PC-9 (cell line): Measurements from ENCODE around the gene CHST3. TPM values are rescaled to one million over a fixed set of nuclear protein-coding genes. Genes with fewer than 3 reads are reported as not detected.
A peak's percentile ranks its signal among the peaks of the same experiment; 100 is the strongest.

ENCODE experiments used
- BruUV-seq: library from RNA; stranded (reverse); fragments of 400-500 nt; replicated peaks from 2 replicates; lab custom pipeline; 2021; lab: Mats Ljungman, UMichigan
- CTCF ChIA-PET: fragments of 300-600 bp; sonication (Branson Sonifier 250); formaldehyde crosslinking; loops from one replicate; lab custom pipeline; 2022; ENCODE audit warnings: antibody characterized with exemption; lab: Charles Lee
- POLR2A ChIA-PET: fragments of 300-600 bp; sonication (Branson Sonifier 250); formaldehyde crosslinking; loops from one replicate; lab custom pipeline; 2022; ENCODE audit warnings: antibody characterized with exemption; ENCODE audit not compliant: unreplicated experiment; lab: Charles Lee
- DNase-seq, 2 experiments: peaks; one replicate each; pipeline versions ENCODE4 v3.0.0 to v3.0.0-alpha.2; 2015 to 2022; ENCODE audit warnings: mixed read lengths in 1 of 2
- H2AFZ ChIP-seq: fragments of 200-600 bp; sonication (generic); 2 replicates; pipeline ENCODE4 v1.8.1; 2017; ENCODE audit warnings: antibody characterized with exemption
- H3F3A ChIP-seq: fragments of 200-600 bp; sonication (generic); 2 replicates; pipeline ENCODE4 v1.8.1; 2017; ENCODE audit warnings: antibody characterized with exemption, mild to moderate bottlenecking, low read depth; ENCODE audit not compliant: insufficient read depth
- H3K27ac ChIP-seq: fragments of 200-600 bp; sonication (generic); 2 replicates; pipeline ENCODE4 v1.6.1; 2016; ENCODE audit warnings: mixed run types
- H3K27me3 ChIP-seq: fragments of 200-600 bp; sonication (generic); 2 replicates; pipeline ENCODE4 v1.6.1; 2016; ENCODE audit warnings: low read depth, mixed run types; ENCODE audit not compliant: insufficient read depth
- H3K36me3 ChIP-seq: fragments of 200-600 bp; sonication (generic); 2 replicates; pipeline ENCODE4 v1.6.1; 2016; ENCODE audit warnings: low read depth, mixed run types
- H3K4me1 ChIP-seq: fragments of 200-600 bp; sonication (generic); replicated peaks from 2 replicates; pipeline ENCODE4 v1.6.1; 2016; ENCODE audit warnings: mixed run types; ENCODE audit not compliant: insufficient read depth
- H3K4me2 ChIP-seq: fragments of 200-600 bp; sonication (generic); 2 replicates; pipeline ENCODE4 v1.6.1; 2017; ENCODE audit warnings: mixed run types
- H3K4me3 ChIP-seq: fragments of 200-600 bp; sonication (generic); 2 replicates; pipeline ENCODE4 v1.6.1; 2016; ENCODE audit warnings: mixed run types
- H3K79me2 ChIP-seq: fragments of 200-600 bp; sonication (generic); 2 replicates; pipeline ENCODE4 v1.6.1; 2017; ENCODE audit warnings: low read depth, mixed run types
- H3K9me2 ChIP-seq: fragments of 200-600 bp; sonication (generic); 2 replicates; pipeline ENCODE4 v1.8.1; 2017; ENCODE audit warnings: mild to moderate bottlenecking; ENCODE audit not compliant: insufficient read depth
- H3K9me3 ChIP-seq: fragments of 200-600 bp; sonication (generic); 2 replicates; pipeline ENCODE4 v1.8.1; 2016; ENCODE audit warnings: low read depth; ENCODE audit not compliant: insufficient read depth
- H4K20me1 ChIP-seq: fragments of 200-600 bp; sonication (generic); 2 replicates; pipeline ENCODE4 v1.8.1; 2017; ENCODE audit not compliant: insufficient read depth
- EZH2 ChIP-seq: fragments of 200-600 bp; sonication (generic); IDR thresholded peaks from 2 replicates; pipeline ENCODE4 v1.8.0; 2017; ENCODE audit warnings: antibody characterized with exemption, low read depth
- intact Hi-C: fragments of 100-400 bp; cut with micrococcal nuclease; formaldehyde crosslinking; loops from one replicate; pipeline ENCODE4 v1.10.0; 2022; ENCODE audit not compliant: unreplicated experiment
- total RNA-seq: library from RNA; stranded (reverse); gene quantifications from 2 replicates; pipeline ENCODE4 v1.2.3, GENCODE V29; 2021
- TF ChIP-seq, protein P1 (sequence below): fragments of 200-600 bp; sonication (generic); conservative IDR thresholded peaks from 2 replicates; pipeline ENCODE4 v1.6.1; 2017; ENCODE audit warnings: mixed run types, antibody characterized with exemption, mild to moderate bottlenecking, moderate library complexity

CHST3 gene
- total RNA-seq, 1 experiment from 2014 or later = 23.3 TPM

DNA sequence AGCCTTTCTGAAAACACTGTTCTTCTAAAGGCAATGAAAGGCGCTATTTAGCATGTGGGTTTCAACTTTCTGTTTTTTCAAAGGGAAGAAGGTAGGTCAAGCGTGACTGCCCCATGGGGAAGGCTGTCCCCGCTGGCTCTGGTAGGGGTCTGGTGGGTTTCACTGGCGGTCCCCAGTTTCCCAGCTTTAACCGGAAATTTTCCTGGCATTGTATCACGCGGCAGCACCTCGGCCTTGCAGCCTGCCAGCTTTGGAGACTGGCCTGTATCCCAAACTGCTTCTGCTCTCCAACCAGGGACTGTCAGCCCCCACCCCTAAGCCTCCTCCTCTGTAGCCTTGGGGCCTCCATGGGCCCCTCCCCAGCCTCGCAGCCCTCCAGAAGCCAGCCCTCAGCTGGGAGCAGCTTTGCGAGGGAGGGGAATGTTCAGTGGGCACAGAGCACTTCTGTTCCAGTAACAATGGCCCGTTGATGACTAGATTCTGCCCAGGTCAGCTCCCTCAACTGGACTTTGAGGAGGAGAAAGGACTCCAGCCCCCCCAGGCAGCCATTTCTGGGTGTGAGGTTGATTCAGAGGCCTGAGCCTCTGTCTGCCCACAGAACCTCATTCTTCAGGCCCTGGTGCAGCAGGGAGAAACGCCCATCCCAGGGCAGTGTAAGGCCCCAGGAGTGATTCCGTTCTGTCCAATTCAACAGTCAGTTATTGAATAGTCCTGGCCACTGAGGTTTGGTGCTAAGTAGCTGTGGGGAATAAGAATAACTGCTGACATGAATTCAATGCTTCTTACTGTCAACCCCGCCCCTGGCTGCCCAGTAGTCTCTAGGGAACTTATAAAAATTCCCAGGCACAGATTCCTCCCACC, 17.1 kb downstream of the CHST3 start:
- DNase-seq = peak in 1 of 2 experiments; percentile 32
- TF ChIP-seq EZH2 = no peak
- TF ChIP-seq, protein P1, sequence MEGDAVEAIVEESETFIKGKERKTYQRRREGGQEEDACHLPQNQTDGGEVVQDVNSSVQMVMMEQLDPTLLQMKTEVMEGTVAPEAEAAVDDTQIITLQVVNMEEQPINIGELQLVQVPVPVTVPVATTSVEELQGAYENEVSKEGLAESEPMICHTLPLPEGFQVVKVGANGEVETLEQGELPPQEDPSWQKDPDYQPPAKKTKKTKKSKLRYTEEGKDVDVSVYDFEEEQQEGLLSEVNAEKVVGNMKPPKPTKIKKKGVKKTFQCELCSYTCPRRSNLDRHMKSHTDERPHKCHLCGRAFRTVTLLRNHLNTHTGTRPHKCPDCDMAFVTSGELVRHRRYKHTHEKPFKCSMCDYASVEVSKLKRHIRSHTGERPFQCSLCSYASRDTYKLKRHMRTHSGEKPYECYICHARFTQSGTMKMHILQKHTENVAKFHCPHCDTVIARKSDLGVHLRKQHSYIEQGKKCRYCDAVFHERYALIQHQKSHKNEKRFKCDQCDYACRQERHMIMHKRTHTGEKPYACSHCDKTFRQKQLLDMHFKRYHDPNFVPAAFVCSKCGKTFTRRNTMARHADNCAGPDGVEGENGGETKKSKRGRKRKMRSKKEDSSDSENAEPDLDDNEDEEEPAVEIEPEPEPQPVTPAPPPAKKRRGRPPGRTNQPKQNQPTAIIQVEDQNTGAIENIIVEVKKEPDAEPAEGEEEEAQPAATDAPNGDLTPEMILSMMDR = no peak
- H3K4me3 ChIP-seq = no peak overlapping the region
- H3F3A ChIP-seq = peaks cover 3% of the 10 kb centered on the region; the same call in 1 of the 2 replicates
- intact Hi-C loops = no loop called here
- H3K27me3 ChIP-seq = no peaks in the 10 kb centered on the region
- no peak overlapping the region for H2AFZ ChIP-seq
- H3K9me2 ChIP-seq = no peaks in the 10 kb centered on the region
- no peaks in the 10 kb centered on the region for H3K9me3 ChIP-seq
- H3K4me2 ChIP-seq = no peak overlapping the region
- H4K20me1 ChIP-seq = no peaks in the 10 kb centered on the region
- peaks cover 15% of the 10 kb centered on the region; the same call in 1 of the 2 replicates for H3K79me2 ChIP-seq
- peaks cover 15% of the 10 kb centered on the region for H3K4me1 ChIP-seq
- ChIA-PET POLR2A (no interaction called here), CTCF (no interaction called here)
- H3K36me3 ChIP-seq = no peaks in the 10 kb centered on the region
- no TSS peak for BruUV-seq
- H3K27ac ChIP-seq = no peak overlapping the region

DNA sequence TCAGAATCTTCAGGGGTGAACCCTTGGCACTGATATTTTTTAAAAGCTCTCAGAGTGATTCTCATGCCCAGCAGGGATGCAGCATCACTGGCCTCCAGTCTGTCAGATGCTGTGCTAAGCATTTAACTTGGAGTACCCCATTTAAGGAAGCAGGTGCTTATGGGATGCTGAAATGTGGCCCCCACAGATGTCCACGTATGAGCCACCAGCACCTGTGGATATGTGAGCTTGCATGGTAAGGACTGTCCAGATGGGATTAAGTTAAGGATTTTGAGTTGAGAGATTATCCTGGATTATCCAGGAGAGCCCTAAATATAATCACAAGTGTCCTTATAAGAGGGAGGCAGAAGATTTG, 17.7 kb downstream of the CHST3 start:
- Histone ChIP-seq H3K4me3 (no peak overlapping the region), H3K27ac (no peak overlapping the region), H3K4me1 (peaks cover 9% of the 10 kb centered on the region), H3F3A (no peaks in the 10 kb centered on the region; the same call in 1 of the 2 replicates), H3K36me3 (no peaks in the 10 kb centered on the region), H3K9me2 (no peaks in the 10 kb centered on the region), H3K9me3 (no peaks in the 10 kb centered on the region), H2AFZ (no peak overlapping the region), H3K4me2 (no peak overlapping the region), H3K79me2 (peaks cover 15% of the 10 kb centered on the region; the same call in 1 of the 2 replicates), H3K27me3 (no peaks in the 10 kb centered on the region), H4K20me1 (no peaks in the 10 kb centered on the region)
- BruUV-seq = no TSS peak
- no peak for DNase-seq
- TF ChIP-seq EZH2 = no peak
- TF ChIP-seq, protein P1 = no peak
- CTCF ChIA-PET = interaction anchor here (0.6 kb wide), 1 partner anchor 85 kb away, joined by 3 read pairs; no protein-coding TSS in a partner anchor
- POLR2A ChIA-PET = no interaction called here
- intact Hi-C loops = no loop called here

DNA sequence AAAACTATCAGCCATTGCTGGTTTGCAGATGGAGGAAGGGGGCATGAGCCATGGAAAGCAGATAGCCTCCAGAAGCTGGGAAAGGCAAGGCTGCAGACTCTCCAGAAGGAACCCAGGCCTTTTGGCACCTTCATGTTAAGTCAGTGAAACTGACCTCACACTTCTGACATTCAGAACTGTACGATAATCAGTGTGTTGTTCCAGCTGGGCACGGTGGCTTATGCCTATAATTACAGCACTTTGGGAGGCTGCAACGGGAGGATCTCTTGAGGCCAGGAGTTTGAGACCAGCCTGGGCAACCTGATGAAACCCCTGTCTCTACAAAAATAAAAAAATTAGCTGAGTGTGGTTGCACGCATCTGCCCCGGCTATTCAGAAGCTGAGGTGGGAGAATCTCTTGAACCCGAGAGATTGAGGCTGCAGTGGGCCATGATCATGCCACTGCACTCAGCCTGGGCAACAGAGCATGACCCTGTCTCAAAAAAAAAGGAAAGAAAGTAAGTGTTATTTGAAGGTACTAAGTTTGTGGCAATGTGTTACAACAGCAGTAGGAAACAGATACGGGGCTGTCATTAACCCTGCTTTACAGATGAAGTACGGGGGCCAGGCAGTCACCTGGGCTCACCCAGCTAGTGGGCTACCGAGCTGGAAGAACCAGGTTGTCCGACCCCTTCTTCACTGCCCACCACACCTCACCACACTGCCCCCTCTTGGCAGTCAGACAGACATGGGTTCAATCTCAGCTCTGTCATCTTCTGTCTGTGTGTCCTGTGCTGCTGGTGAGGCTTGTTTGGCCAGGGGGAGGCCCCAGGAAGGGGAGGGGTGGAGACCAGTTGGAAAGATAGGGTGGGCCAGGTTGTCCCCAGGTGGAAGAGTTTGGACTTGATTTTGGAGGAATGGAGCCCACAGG, 18.3 kb downstream of the CHST3 start:
- H4K20me1 ChIP-seq = no peaks in the 10 kb centered on the region
- H3K4me2 ChIP-seq = no peak overlapping the region
- TF ChIP-seq EZH2 = no peak
- TF ChIP-seq, protein P1 = no peak
- no peak overlapping the region for H3K4me3 ChIP-seq
- H3F3A ChIP-seq = no peaks in the 10 kb centered on the region; the same call in 1 of the 2 replicates
- H3K9me3 ChIP-seq = no peaks in the 10 kb centered on the region
- H3K9me2 ChIP-seq = no peaks in the 10 kb centered on the region
- H3K4me1 ChIP-seq = peaks cover 8% of the 10 kb centered on the region
- peaks cover 14% of the 10 kb centered on the region; the same call in 1 of the 2 replicates for H3K79me2 ChIP-seq
- intact Hi-C loops = no loop called here
- ChIA-PET POLR2A (interaction anchor here (0.7 kb wide), 1 partner anchor 16 kb away, joined by 3 read pairs; no protein-coding TSS in a partner anchor), CTCF (interaction anchor here (0.6 to 0.7 kb wide), 2 partner anchors 86 to 90 kb away, joined by 3 to 4 read pairs; no protein-coding TSS in a partner anchor)
- H2AFZ ChIP-seq = no peak overlapping the region
- no peaks in the 10 kb centered on the region for H3K27me3 ChIP-seq
- no peaks in the 10 kb centered on the region for H3K36me3 ChIP-seq
- no TSS peak for BruUV-seq
- no peak overlapping the region for H3K27ac ChIP-seq
- no peak for DNase-seq
